ENCODE results near the gene YDJC.
A peak's percentile ranks its signal among the peaks of the same experiment; 100 is the strongest.
"Not testable (repeated sequence)": the region's sequence is repeated elsewhere in the genome, so short reads cannot be mapped to it uniquely, and the experiment has no call there.

Gene YDJC

GRCh38 chr22:21629255-21630149 lies at the start of gene YDJC:
YDJC (minus strand) TSS chr22:21630022; CDS start chr22:21630014, 8 bp downstream.
- DNase-seq = peak; percentile 86

- DNase-seq = no peak
Observed at GRCh38 chr22:21679383-21679782, 49.6 kb upstream of the YDJC start.

GRCh38 chr22:21678842-21679241 lies 49.0 kb upstream of the YDJC start:
- DNase-seq = not testable (repeated sequence)

GRCh38 chr22:21677606-21678443 lies 48.0 kb upstream of the YDJC start:
- no peak for DNase-seq

- DNase-seq = no peak
Observed at GRCh38 chr22:21674638-21675245, 44.9 kb upstream of the YDJC start.

- no peak for DNase-seq
Observed at GRCh38 chr22:21673534-21674321, 43.9 kb upstream of the YDJC start.

GRCh38 chr22:21672107-21672629 lies 42.3 kb upstream of the YDJC start:
- no peak for DNase-seq

- no peak for DNase-seq
Observed at GRCh38 chr22:21669026-21669425, 39.2 kb upstream of the YDJC start.

- DNase-seq = no peak
Observed at GRCh38 chr22:21666786-21667185, 37.0 kb upstream of the YDJC start.

GRCh38 chr22:21665047-21665851 lies 35.4 kb upstream of the YDJC start:
- DNase-seq = no peak

GRCh38 chr22:21663738-21664137 lies 33.9 kb upstream of the YDJC start:
- no peak for DNase-seq

GRCh38 chr22:21661991-21662390 lies 32.2 kb upstream of the YDJC start:
- no peak for DNase-seq

GRCh38 chr22:21660904-21661303 lies 31.1 kb upstream of the YDJC start:
- DNase-seq = no peak

- DNase-seq = no peak
Observed at GRCh38 chr22:21659864-21660525, 30.2 kb upstream of the YDJC start.

- DNase-seq = peak; percentile 90
Observed at GRCh38 chr22:21657360-21658032, 27.7 kb upstream of the YDJC start.

- DNase-seq = no peak
Observed at GRCh38 chr22:21657020-21657359, 27.2 kb upstream of the YDJC start.

- no peak for DNase-seq
Observed at GRCh38 chr22:21652547-21653545, 23.0 kb upstream of the YDJC start.

- peak; percentile 77 for DNase-seq
Observed at GRCh38 chr22:21652010-21652546, 22.3 kb upstream of the YDJC start.

- no peak for DNase-seq
Observed at GRCh38 chr22:21651521-21652009, 21.7 kb upstream of the YDJC start.

All from NCI-H1105 (cell line).